Measurements from ENCODE around the gene USP47. TPM values are rescaled to one million over a fixed set of nuclear protein-coding genes. Genes with fewer than 3 reads are reported as not detected.
A peak's percentile ranks its signal among the peaks of the same experiment; 100 is the strongest.

The USP47 gene
- total and polyA plus RNA-seq, 2 experiments from 2014 or later, result 35.9 to 58.8 TPM

- Histone ChIP-seq H3K79me2 (ENCODE audit: insufficient read depth) (no peaks in the 10 kb centered on the region), H3K4me3 (no peak overlapping the region), H3K4me2 (ENCODE audit: unreplicated experiment) (peak overlapping the region; percentile 9), H2AFZ (no peak overlapping the region), H3F3A (ENCODE audit: insufficient read depth) (0 out of 2 replicates have a peak, but pooled peaks cover 7% of the 10 kb centered on the region), H4K20me1 (ENCODE audit: insufficient read depth) (no peaks in the 10 kb centered on the region), H3K9me2 (ENCODE audit: insufficient read depth) (no peaks in the 10 kb centered on the region), H3K27ac (peak overlapping the region; percentile 33), H3K9ac (peak overlapping the region; percentile 26; the same call in 1 of the 2 replicates), H3K27me3 (replicated peaks; ENCODE audit: insufficient read depth) (no peaks in the 10 kb centered on the region), H3K9me3 (ENCODE audit: low read depth) (no peaks in the 10 kb centered on the region), H3K4me1 (ENCODE audit: insufficient read depth) (peaks cover 15% of the 10 kb centered on the region), H3K36me3 (ENCODE audit: low read depth) (peaks cover 62% of the 10 kb centered on the region)
- 78 to 87% methylated on average over 3 of the region's 3 CpGs for WGBS, 2 experiments (ENCODE audit: low coverage in 1 of 2, low lambda C conversion rate in 2 of 2, missing lambda C conversion rate in 2 of 2)
- DNase-seq, result peak; percentile 14
- in situ Hi-C loops (cut with MboI), result loop anchor here (10.0 to 25.0 kb wide), 2 partner anchors 97 to 325 kb away; no protein-coding TSS in a partner anchor
- TF ChIP-seq EZH2 (IDR thresholded peaks at IDR 0.05; ENCODE audit: insufficient read depth, poor library complexity, severe bottlenecking) (no peak), EZH2phosphoT487 (IDR thresholded peaks at IDR 0.05; ENCODE audit: insufficient read depth, low read depth) (no peak)
Measured at GRCh38 chr11:11937433-11937832, 95.7 kb downstream of the USP47 start.

GRCh38 chr11:11937957-11938356 is 96.2 kb downstream of the USP47 start:
- H3K79me2 ChIP-seq (ENCODE audit: insufficient read depth), result no peaks in the 10 kb centered on the region
- peak overlapping the region; percentile 26; the same call in 1 of the 2 replicates for H3K9ac ChIP-seq
- H3K27me3 ChIP-seq (replicated peaks; ENCODE audit: insufficient read depth), result no peaks in the 10 kb centered on the region
- peaks cover 64% of the 10 kb centered on the region for H3K36me3 ChIP-seq (ENCODE audit: low read depth)
- H3K4me3 ChIP-seq, result no peak overlapping the region
- in situ Hi-C loops (cut with MboI), result loop anchor here (10.0 to 25.0 kb wide), 2 partner anchors 97 to 324 kb away; no protein-coding TSS in a partner anchor
- H3F3A ChIP-seq (ENCODE audit: insufficient read depth), result 0 out of 2 replicates have a peak, but pooled peaks cover 7% of the 10 kb centered on the region
- H2AFZ ChIP-seq, result no peak overlapping the region
- H3K9me2 ChIP-seq (ENCODE audit: insufficient read depth), result no peaks in the 10 kb centered on the region
- 84 to 86% methylated on average over 1 of the region's 1 CpG for WGBS, 2 experiments (ENCODE audit: low coverage in 1 of 2, low lambda C conversion rate in 2 of 2, missing lambda C conversion rate in 2 of 2)
- H4K20me1 ChIP-seq (ENCODE audit: insufficient read depth), result no peaks in the 10 kb centered on the region
- peaks cover 15% of the 10 kb centered on the region for H3K4me1 ChIP-seq (ENCODE audit: insufficient read depth)
- no peaks in the 10 kb centered on the region for H3K9me3 ChIP-seq (ENCODE audit: low read depth)
- no peak for TF ChIP-seq EZH2 (IDR thresholded peaks at IDR 0.05; ENCODE audit: insufficient read depth, poor library complexity, severe bottlenecking)
- no peak for TF ChIP-seq EZH2phosphoT487 (IDR thresholded peaks at IDR 0.05; ENCODE audit: insufficient read depth, low read depth)
- peak; percentile 47 for DNase-seq
- peak overlapping the region; percentile 9 for H3K4me2 ChIP-seq (ENCODE audit: unreplicated experiment)
- H3K27ac ChIP-seq, result peak overlapping the region; percentile 33

DNA sequence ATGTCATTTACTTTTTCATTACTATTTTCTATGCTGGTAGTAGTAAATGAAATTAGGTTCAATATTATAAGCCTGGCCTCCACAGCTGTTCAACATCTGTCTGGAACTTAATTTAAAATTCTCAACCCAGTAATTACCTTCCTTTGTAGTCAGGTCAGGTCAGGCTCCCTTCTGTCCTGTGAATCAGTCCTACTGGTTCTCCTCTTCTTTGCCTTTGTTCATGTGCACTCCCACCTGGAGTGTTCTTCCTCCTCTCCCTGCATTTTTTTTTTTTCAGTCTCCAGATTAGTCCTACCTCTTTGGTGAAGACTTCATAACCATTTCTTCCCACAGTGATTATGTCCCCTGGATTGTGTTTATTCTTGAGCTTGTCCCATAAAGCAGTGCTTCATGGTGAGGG is 98.8 kb downstream of the USP47 start:
- H3K9me2 ChIP-seq (ENCODE audit: insufficient read depth), result no peaks in the 10 kb centered on the region
- peaks cover 21% of the 10 kb centered on the region; the same call in 1 of the 2 replicates for H3F3A ChIP-seq (ENCODE audit: insufficient read depth)
- H3K27me3 ChIP-seq (replicated peaks; ENCODE audit: insufficient read depth), result no peaks in the 10 kb centered on the region
- H3K27ac ChIP-seq, result no peak overlapping the region
- H3K4me2 ChIP-seq (ENCODE audit: unreplicated experiment), result no peak overlapping the region
- no peak for DNase-seq
- no peak for TF ChIP-seq EZH2 (IDR thresholded peaks at IDR 0.05; ENCODE audit: insufficient read depth, poor library complexity, severe bottlenecking)
- no peak for TF ChIP-seq EZH2phosphoT487 (IDR thresholded peaks at IDR 0.05; ENCODE audit: insufficient read depth, low read depth)
- no peak overlapping the region for H2AFZ ChIP-seq
- in situ Hi-C loops (cut with MboI), result loop anchor here (25.0 kb wide), 1 partner anchor 322 kb away; no protein-coding TSS in a partner anchor
- H3K36me3 ChIP-seq (ENCODE audit: low read depth), result peaks cover 56% of the 10 kb centered on the region
- no peak overlapping the region for H3K4me3 ChIP-seq
- no peaks in the 10 kb centered on the region for H3K9me3 ChIP-seq (ENCODE audit: low read depth)
- H4K20me1 ChIP-seq (ENCODE audit: insufficient read depth), result no peaks in the 10 kb centered on the region
- H3K9ac ChIP-seq, result no peak overlapping the region
- peaks cover 20% of the 10 kb centered on the region for H3K4me1 ChIP-seq (ENCODE audit: insufficient read depth)
- no peaks in the 10 kb centered on the region for H3K79me2 ChIP-seq (ENCODE audit: insufficient read depth)

- H4K20me1 ChIP-seq (ENCODE audit: insufficient read depth), result no peaks in the 10 kb centered on the region
Measured at GRCh38 chr11:11942668-11943067, 100.9 kb downstream of the USP47 start.

More at GRCh38 chr11:11942668-11943067, 100.9 kb downstream of the USP47 start:
- Histone ChIP-seq H3K9ac (no peak overlapping the region), H3K27ac (no peak overlapping the region), H3K79me2 (ENCODE audit: insufficient read depth) (peaks cover 11% of the 10 kb centered on the region; the same call in 1 of the 2 replicates), H3K27me3 (replicated peaks; ENCODE audit: insufficient read depth) (no peaks in the 10 kb centered on the region), H3K4me3 (no peak overlapping the region), H3K9me3 (ENCODE audit: low read depth) (no peaks in the 10 kb centered on the region), H3F3A (ENCODE audit: insufficient read depth) (peaks cover 24% of the 10 kb centered on the region; the same call in 1 of the 2 replicates), H3K4me1 (ENCODE audit: insufficient read depth) (peaks cover 26% of the 10 kb centered on the region), H3K9me2 (ENCODE audit: insufficient read depth) (no peaks in the 10 kb centered on the region), H2AFZ (no peak overlapping the region), H3K4me2 (ENCODE audit: unreplicated experiment) (no peak overlapping the region), H3K36me3 (ENCODE audit: low read depth) (peaks cover 56% of the 10 kb centered on the region)
- in situ Hi-C loops (cut with MboI), result loop anchor here (25.0 kb wide), 1 partner anchor 320 kb away; no protein-coding TSS in a partner anchor
- WGBS, 2 experiments (ENCODE audit: low coverage in 1 of 2, low lambda C conversion rate in 2 of 2, missing lambda C conversion rate in 2 of 2), result 73 to 81% methylated on average over 3 of the region's 3 CpGs
- no peak for DNase-seq
- TF ChIP-seq EZH2 (IDR thresholded peaks at IDR 0.05; ENCODE audit: insufficient read depth, poor library complexity, severe bottlenecking) (no peak), EZH2phosphoT487 (IDR thresholded peaks at IDR 0.05; ENCODE audit: insufficient read depth, low read depth) (no peak)

Measured in GM23248 (cell line).